Uterus (tissue), 4 donors: ENCODE results near the gene OGFOD1. TPM values are rescaled to one million over a fixed set of nuclear protein-coding genes. Genes with fewer than 3 reads are reported as not detected.
"Not testable (repeated sequence)": the region's sequence is repeated elsewhere in the genome, so short reads cannot be mapped to it uniquely, and the experiment has no call there.

Experiments
- DNase-seq, 2 donors: peaks; one replicate each; pipeline ENCODE4 v3.0.0-alpha.2; 2019 to 2020
- H3K27ac ChIP-seq, 2 donors: fragments of 200-600 bp; sonication (generic); 1 replicate in 1 of 2; 2 replicates in 1 of 2; pipeline ENCODE4 v1.5.1; 2016 to 2018
- H3K27me3 ChIP-seq, 2 donors: fragments of 200-600 bp; sonication (generic); one replicate each; pipeline ENCODE4 v1.5.1; 2018 to 2019; ENCODE audit warnings: control low read depth in 1 of 2
- H3K36me3 ChIP-seq, 2 donors: fragments of 200-600 bp; sonication (generic); one replicate each; pipeline ENCODE4 v1.5.1; 2019; ENCODE audit warnings: control low read depth in 1 of 2
- H3K4me1 ChIP-seq, 2 donors: fragments of 200-600 bp; sonication (generic); one replicate each; pipeline ENCODE4 v1.5.1; 2018 to 2019; ENCODE audit warnings: control low read depth in 1 of 2
- H3K4me3 ChIP-seq, 2 donors: fragments of 200-600 bp; sonication (generic); 1 replicate in 1 of 2; 2 replicates in 1 of 2; pipeline ENCODE4 v1.5.1; 2018 to 2019; ENCODE audit warnings: mild to moderate bottlenecking in 1 of 2
- H3K9me3 ChIP-seq, 2 donors: fragments of 200-600 bp; sonication (generic); one replicate each; pipeline ENCODE4 v1.5.1; 2019; ENCODE audit warnings: control low read depth in 1 of 2
- POLR2A ChIP-seq, 2 donors: fragments of 450-650 bp; IDR thresholded peaks; one replicate each; pipeline ENCODE4 v1.6.1; 2016; ENCODE audit warnings: antibody characterized with exemption in 2 of 2, mild to moderate bottlenecking in 1 of 2, moderate library complexity in 1 of 2
- intact Hi-C: fragments of 100-400 bp; cut with DNase I; formaldehyde crosslinking; loops from one replicate; pipeline ENCODE4 v1.15.1; 2023; ENCODE audit warnings: low total_unique reads
- total RNA-seq, 4 donors: library from RNA; depleted of rRNA in 3 of 4; stranded (reverse); fragments of >200 nt in 3 of 4; gene quantifications; one replicate each; pipeline versions ENCODE4 v1.1.0 to v1.2.4, GENCODE V29; 2014 to 2023
- TF ChIP-seq, protein P1 (sequence below), 4 experiments: fragments of 200-600 bp in 2 of 4; fragments of 450-650 bp in 2 of 4; sonication (generic) in 2 of 4; IDR thresholded peaks; one replicate each; pipeline ENCODE4 v1.5.1; 2016 to 2019; ENCODE audit warnings: antibody characterized with exemption in 4 of 4, mild to moderate bottlenecking in 2 of 4, moderate library complexity in 1 of 4
- donor health status: DM: yes; HTN: yes; CAD: no.

Gene OGFOD1
- total RNA-seq, 4 donors from 2014 or later, result 5.0 to 78.9 (median 20.3) TPM

DNA sequence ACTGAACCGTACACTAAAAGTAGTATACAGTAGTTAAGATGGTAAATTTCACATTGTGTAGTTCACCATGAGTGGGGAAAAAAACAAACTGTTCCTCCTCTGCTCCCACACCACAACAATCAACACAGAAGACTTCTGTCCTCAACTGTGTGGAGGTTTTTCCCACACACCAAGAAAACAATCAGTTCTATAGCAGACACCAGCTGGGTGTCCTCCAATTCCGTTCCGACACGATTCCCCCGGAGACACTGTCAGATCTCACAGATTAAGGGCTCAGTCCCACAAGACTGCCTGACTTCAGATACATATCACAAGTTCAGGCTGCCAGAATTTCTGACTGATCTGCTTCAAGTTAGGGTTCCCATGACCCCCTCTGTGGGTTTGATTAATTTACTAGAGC lies 36.7 kb downstream of the OGFOD1 start:
- no peaks in the 10 kb centered on the region for H3K27me3 ChIP-seq
- no peaks in the 10 kb centered on the region for H3K36me3 ChIP-seq
- intact Hi-C loops, result no loop called here
- H3K27ac ChIP-seq, result no peak overlapping the region
- no peak overlapping the region for H3K4me3 ChIP-seq
- no peaks in the 10 kb centered on the region for H3K4me1 ChIP-seq
- TF ChIP-seq, protein P1, sequence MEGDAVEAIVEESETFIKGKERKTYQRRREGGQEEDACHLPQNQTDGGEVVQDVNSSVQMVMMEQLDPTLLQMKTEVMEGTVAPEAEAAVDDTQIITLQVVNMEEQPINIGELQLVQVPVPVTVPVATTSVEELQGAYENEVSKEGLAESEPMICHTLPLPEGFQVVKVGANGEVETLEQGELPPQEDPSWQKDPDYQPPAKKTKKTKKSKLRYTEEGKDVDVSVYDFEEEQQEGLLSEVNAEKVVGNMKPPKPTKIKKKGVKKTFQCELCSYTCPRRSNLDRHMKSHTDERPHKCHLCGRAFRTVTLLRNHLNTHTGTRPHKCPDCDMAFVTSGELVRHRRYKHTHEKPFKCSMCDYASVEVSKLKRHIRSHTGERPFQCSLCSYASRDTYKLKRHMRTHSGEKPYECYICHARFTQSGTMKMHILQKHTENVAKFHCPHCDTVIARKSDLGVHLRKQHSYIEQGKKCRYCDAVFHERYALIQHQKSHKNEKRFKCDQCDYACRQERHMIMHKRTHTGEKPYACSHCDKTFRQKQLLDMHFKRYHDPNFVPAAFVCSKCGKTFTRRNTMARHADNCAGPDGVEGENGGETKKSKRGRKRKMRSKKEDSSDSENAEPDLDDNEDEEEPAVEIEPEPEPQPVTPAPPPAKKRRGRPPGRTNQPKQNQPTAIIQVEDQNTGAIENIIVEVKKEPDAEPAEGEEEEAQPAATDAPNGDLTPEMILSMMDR (IDR thresholded peaks at IDR 0.05), result no peak
- TF ChIP-seq POLR2A (IDR thresholded peaks at IDR 0.05), result no peak
- no peak for DNase-seq
- no peaks in the 10 kb centered on the region for H3K9me3 ChIP-seq

DNA sequence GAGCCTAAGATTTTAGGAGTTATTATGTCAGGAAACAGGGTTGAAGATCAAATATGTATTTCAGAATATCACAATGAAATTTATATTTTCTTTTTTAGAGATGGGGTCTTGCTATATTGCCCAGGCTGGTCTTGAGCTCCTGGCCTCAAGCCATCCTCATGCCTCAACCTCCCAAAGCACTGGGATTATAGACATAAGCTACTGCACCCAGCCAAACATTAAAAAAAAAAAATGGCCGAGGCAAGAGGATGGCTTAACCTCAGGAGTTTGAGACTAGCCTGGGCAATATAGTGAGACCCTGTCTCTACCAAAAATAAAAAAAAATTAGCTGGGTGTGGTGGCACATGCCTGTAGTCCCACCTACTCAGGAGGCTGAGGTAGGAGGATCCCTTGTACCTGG lies 37.5 kb downstream of the OGFOD1 start:
- H3K27me3 ChIP-seq, H3K4me3 ChIP-seq, H3K9me3 ChIP-seq, intact Hi-C loops, H3K4me1 ChIP-seq, DNase-seq, H3K36me3 ChIP-seq, H3K27ac ChIP-seq: not testable (repeated sequence)

DNA sequence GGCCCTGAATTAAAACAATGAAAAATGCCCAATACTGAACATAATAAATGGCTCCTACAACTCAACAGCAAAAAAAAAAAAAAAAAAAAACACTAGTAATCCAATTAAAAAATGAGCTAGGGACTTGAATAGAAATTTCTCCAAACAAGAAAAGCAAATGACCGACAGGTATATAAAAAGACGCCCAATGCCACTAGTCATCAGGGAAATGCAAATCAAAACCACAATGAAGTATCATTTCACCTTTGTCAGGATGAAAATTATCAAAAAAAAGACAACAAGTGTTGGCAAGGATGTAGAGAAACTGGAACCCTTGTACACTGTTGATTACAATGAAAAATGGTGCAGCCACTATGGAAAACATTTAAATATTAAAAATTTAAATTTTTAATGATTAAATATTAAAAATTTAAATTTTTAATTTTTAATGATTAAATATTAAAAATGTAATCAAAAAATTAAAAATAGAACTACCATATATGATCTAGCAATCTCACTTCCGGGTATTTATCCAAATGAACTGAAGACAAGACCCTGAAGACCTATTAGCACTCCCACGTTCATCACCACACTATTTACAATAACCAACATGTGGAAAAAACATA lies 40.4 kb downstream of the OGFOD1 start:
- H3K4me1 ChIP-seq, result no peaks in the 10 kb centered on the region
- H3K36me3 ChIP-seq, result no peaks in the 10 kb centered on the region
- H3K4me3 ChIP-seq, result no peak overlapping the region
- TF ChIP-seq, protein P1 (IDR thresholded peaks at IDR 0.05), result no peak
- TF ChIP-seq POLR2A (IDR thresholded peaks at IDR 0.05), result no peak
- no peak for DNase-seq
- H3K9me3 ChIP-seq, result no peaks in the 10 kb centered on the region
- no peaks in the 10 kb centered on the region for H3K27me3 ChIP-seq
- no peak overlapping the region for H3K27ac ChIP-seq
- intact Hi-C loops, result no loop called here

DNA sequence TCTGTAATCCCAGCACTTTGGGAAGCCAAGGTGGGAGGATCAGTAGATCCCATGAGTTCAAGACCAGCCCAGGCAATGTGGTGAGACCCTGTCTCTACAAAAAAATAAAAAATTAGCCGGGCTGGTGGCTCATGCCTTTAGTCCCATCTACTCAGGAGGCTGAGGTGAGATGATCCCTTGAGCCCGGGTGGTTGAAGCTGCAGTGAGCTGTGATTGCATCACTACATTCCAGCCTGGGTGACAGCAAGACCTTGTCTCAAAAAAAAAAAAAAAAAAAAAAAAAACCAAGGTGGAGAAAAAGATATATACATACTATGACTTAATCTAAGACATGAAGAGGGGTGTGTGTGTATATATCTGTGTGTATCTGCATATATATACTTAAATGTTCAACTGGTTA lies 41.8 kb downstream of the OGFOD1 start:
- intact Hi-C loops, result no loop called here
- TF ChIP-seq, protein P1 (IDR thresholded peaks at IDR 0.05), result no peak
- TF ChIP-seq POLR2A (IDR thresholded peaks at IDR 0.05), result no peak
- Histone ChIP-seq H3K27ac (no peak overlapping the region), H3K4me1 (no peaks in the 10 kb centered on the region), H3K4me3 (no peak overlapping the region), H3K9me3 (no peaks in the 10 kb centered on the region), H3K27me3 (no peaks in the 10 kb centered on the region), H3K36me3 (no peaks in the 10 kb centered on the region)
- DNase-seq, result no peak

DNA sequence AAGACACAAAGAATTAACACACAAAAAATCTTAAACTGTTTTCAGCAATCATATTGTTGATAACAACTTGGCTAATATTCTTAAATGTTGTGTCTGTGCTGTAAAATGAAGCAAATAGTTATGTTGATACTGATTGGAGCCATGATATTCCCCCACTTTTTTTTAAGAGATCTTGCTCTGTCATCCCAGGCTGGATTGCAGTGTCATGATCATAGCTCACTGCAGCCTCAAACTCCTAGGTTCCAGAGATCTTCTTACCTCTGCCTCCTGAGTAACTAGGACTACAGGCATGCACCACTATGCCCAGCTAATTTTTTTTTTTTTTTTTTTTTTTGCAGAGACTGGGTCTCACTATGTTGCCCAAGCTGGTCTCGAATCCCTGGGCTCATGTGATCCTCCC lies 42.5 kb downstream of the OGFOD1 start:
- no peaks in the 10 kb centered on the region for H3K9me3 ChIP-seq
- intact Hi-C loops, result no loop called here
- H3K4me1 ChIP-seq, result no peaks in the 10 kb centered on the region
- DNase-seq, result no peak
- H3K36me3 ChIP-seq, result no peaks in the 10 kb centered on the region
- no peak overlapping the region for H3K4me3 ChIP-seq
- H3K27me3 ChIP-seq, result no peaks in the 10 kb centered on the region
- TF ChIP-seq, protein P1 (IDR thresholded peaks at IDR 0.05), result no peak
- TF ChIP-seq POLR2A (IDR thresholded peaks at IDR 0.05), result no peak
- H3K27ac ChIP-seq, result no peak overlapping the region

DNA sequence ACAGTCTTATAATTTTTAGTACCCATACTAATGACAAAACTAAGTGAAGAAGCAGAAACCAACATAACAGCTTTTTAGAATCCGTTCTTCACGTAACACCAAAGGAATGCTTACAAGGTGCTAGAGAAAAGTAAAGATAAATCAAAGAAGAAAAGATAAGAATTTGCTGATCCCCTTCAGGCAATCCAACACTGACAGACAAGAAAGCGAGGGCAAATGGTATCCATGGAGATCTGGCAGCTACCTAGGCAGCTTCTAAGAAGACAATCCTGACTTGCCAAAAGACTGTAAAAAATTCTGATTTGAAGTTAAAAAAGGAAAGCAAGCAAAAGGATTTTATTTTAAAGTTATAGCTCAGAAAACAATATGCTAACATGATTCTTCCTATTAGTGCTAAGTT lies 53.8 kb downstream of the OGFOD1 start:
- Histone ChIP-seq H3K9me3 (no peaks in the 10 kb centered on the region), H3K27me3 (no peaks in the 10 kb centered on the region), H3K4me3 (no peak overlapping the region), H3K27ac (no peak overlapping the region), H3K4me1 (no peaks in the 10 kb centered on the region), H3K36me3 (no peaks in the 10 kb centered on the region)
- intact Hi-C loops, result no loop called here
- TF ChIP-seq POLR2A (IDR thresholded peaks at IDR 0.05), result no peak
- TF ChIP-seq, protein P1 (IDR thresholded peaks at IDR 0.05), result no peak
- no peak for DNase-seq
